ENCODE measurements around the gene MRPL21.

Gene MRPL21

GRCh38 chr11:68882391-68882790 lies 21.2 kb downstream of the MRPL21 start:
- H3K4me3 ChIP-seq (ENCODE audit: low read depth, low read length), result no peak overlapping the region
- TF ChIP-seq CTCF (IDR thresholded peaks at IDR 0.05; ENCODE audit: low read depth, low read length), result no peak

GRCh38 chr11:68881320-68881719 lies 22.3 kb downstream of the MRPL21 start:
- TF ChIP-seq CTCF (IDR thresholded peaks at IDR 0.05; ENCODE audit: low read depth, low read length), result no peak
- H3K4me3 ChIP-seq (ENCODE audit: low read depth, low read length), result no peak overlapping the region

- H3K4me3 ChIP-seq (ENCODE audit: low read depth, low read length), result no peak overlapping the region
- TF ChIP-seq CTCF (IDR thresholded peaks at IDR 0.05; ENCODE audit: low read depth, low read length), result no peak
Observed at GRCh38 chr11:68880851-68881250, 22.8 kb downstream of the MRPL21 start.

DNA sequence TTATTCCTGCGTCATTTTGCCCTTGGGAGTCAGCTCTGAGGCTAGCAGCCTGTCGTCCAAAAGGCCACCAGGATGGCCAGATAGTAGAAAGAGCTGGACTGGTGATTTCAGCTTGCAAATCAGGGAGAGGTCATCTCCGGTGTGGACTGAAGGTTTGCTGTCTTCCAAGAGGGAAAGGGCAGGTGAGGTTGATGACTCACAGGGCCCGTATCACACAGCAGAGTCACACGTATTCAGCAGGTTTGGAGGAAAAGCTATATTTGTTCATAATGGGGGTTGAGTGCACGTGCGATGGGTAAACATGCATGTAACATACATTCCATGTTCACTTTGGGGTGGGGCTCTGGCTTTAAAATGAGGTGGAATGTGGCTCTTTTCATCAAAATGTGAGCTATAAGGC lies 25.6 kb downstream of the MRPL21 start:
- TF ChIP-seq CTCF (IDR thresholded peaks at IDR 0.05; ENCODE audit: low read depth, low read length), result no peak
- H3K4me3 ChIP-seq (ENCODE audit: low read depth, low read length), result no peak overlapping the region

- no peak overlapping the region for H3K4me3 ChIP-seq (ENCODE audit: low read depth, low read length)
- TF ChIP-seq CTCF (IDR thresholded peaks at IDR 0.05; ENCODE audit: low read depth, low read length), result no peak
Observed at GRCh38 chr11:68872216-68873003, 31.2 kb downstream of the MRPL21 start.

DNA sequence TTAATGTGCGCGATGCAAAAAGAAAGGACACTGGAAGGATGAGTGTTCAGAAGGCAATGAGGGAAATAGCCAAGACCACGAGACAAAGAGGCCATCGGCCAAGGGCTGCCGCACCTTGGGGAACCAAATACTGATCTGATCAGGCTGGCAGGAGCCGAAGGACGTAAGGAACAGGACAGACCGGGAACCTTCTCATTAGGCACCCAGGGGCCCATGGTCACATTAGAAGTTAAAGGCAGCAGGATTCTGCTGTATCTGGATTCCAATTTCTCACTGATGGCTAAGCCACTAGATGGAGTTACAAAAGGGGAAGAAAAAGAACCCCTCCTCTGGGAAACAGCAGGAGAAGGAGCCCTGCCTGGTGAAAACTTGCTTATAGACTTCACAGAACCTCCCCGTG lies 33.2 kb downstream of the MRPL21 start:
- H3K4me3 ChIP-seq (ENCODE audit: low read depth, low read length), result peak overlapping the region; percentile 54
- TF ChIP-seq CTCF (IDR thresholded peaks at IDR 0.05; ENCODE audit: low read depth, low read length), result no peak

GRCh38 chr11:68868221-68868835 lies 35.3 kb downstream of the MRPL21 start:
- H3K4me3 ChIP-seq (ENCODE audit: low read depth, low read length), result no peak overlapping the region
- no peak for TF ChIP-seq CTCF (IDR thresholded peaks at IDR 0.05; ENCODE audit: low read depth, low read length)

All from WI38 (cell line).